ENCODE data around the gene PLPP6. TPM values are rescaled to one million over a fixed set of nuclear protein-coding genes. Genes with fewer than 3 reads are reported as not detected.

The PLPP6 gene
- total and polyA plus RNA-seq, 2 of the 13 experiments (the other 11 are each of a cell fraction or from before 2014, with no cell fraction given): 12.1 to 15.5 TPM

DNA sequence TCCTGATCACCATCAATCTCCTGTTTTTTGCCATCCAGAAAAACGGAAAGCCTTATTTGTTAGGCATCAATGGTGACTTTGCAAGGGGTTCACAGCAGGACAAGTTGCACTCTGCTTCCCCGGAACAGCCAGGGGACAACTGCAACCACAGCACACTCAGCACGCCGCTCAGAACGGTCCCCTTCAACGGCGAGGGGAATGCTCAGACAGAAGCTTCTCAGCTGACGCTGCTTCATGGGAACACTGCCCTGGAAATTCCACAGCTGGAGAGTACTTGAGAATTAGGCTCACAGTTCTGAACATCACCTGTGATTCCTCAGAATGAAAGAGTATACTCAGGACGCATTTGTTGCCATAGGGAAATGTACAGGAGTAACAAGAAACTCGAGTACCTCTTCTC lies 40.1 kb upstream of the PLPP6 start:
- ATAC-seq (no peak), FAIRE-seq (no peak), DNase-seq (ENCODE audit: low spot score) (no peak)
- TF ChIP-seq ARNT (IDR thresholded peaks at IDR 0.05) (no peak), ZNF33A (CRISPR knock-in tag; IDR thresholded peaks at IDR 0.05; ENCODE audit: borderline replicate concordance) (no peak), ZNF614 (CRISPR knock-in tag; IDR thresholded peaks at IDR 0.05; ENCODE audit: borderline replicate concordance) (no peak), POLR2AphosphoS2 (IDR thresholded peaks at IDR 0.05; ENCODE audit: low read depth, low read length) (no peak), SRSF9 (IDR thresholded peaks at IDR 0.05; ENCODE audit: borderline replicate concordance, insufficient read depth, low read depth, low read length, poor library complexity, severe bottlenecking) (no peak), HOXA7 (CRISPR knock-in tag; IDR thresholded peaks at IDR 0.05) (no peak), MIER2 (CRISPR knock-in tag; IDR thresholded peaks at IDR 0.05) (no peak), ZNF713 (CRISPR knock-in tag; IDR thresholded peaks at IDR 0.05) (no peak)
- Histone ChIP-seq H4K20me1 (ENCODE audit: insufficient read depth, low read length) (no peaks in the 10 kb centered on the region), H3K9ac (ENCODE audit: insufficient read depth, low read depth, low read length) (no peak overlapping the region), H3K4me2 (ENCODE audit: low read depth, low read length) (no peak overlapping the region), H3K27me3 (ENCODE audit: control insufficient read depth in 1 of 2, insufficient read depth in 2 of 2, low read length in 2 of 2) (no peaks in the 10 kb centered on the region), H3K36me3 (replicated peaks in 1 of 2; ENCODE audit: control insufficient read depth in 1 of 2, insufficient read depth in 2 of 2, low read length in 2 of 2) (no peaks in the 10 kb centered on the region), H3K27ac (ENCODE audit: extremely low read length, insufficient read depth, low read length) (no peak overlapping the region), H3K4me1 (ENCODE audit: insufficient read depth, low read length) (no peaks in the 10 kb centered on the region), H3K79me2 (ENCODE audit: insufficient read depth, low read length) (no peaks in the 10 kb centered on the region), H2AFZ (ENCODE audit: low read length) (no peak overlapping the region), H3K9me3 (ENCODE audit: low read length) (no peaks in the 10 kb centered on the region), H3K4me3 (replicated peaks in 1 of 3; ENCODE audit: insufficient read depth in 1 of 3, low read depth in 2 of 3, low read length in 3 of 3) (no peak overlapping the region)
- in situ Hi-C loops (cut with HindIII; ENCODE audit: extremely low pct_ligation_motif_present, low pct_unique_long_range_greater_than_20kb): no loop called here
- no TSS peak for BruUV-seq (replicated peaks)
- 80% methylated on average over 9 of the region's 10 CpGs for WGBS (ENCODE audit: low lambda C conversion rate)
- intact Hi-C loops (cut with micrococcal nuclease; ENCODE audit: unreplicated experiment): no loop called here
- POLR2A ChIA-PET: no interaction called here
- CTCF ChIA-PET (ENCODE audit: low intra/inter-chr PET ratio, low total read pairs): no interaction called here

DNA sequence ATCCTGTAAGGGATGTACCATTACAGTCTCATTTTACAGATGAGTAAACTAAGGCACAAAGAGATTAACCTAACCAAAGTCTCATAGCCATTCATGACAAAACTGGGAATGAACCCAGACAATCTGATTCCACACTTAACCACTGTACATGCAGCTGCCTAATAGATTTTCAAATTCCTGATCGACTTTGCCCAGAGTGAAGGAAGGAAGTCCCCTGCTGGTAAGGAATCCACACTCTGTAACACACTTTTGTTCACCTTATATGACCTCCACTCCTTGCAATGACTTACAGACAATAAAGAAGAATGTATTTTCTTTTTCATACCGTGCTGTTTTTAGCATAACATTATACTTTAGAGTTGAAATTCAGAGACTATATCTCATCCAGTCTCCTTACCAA lies 31.3 kb upstream of the PLPP6 start:
- Histone ChIP-seq H3K36me3 (replicated peaks in 1 of 2; ENCODE audit: control insufficient read depth in 1 of 2, insufficient read depth in 2 of 2, low read length in 2 of 2) (no peaks in the 10 kb centered on the region), H2AFZ (ENCODE audit: low read length) (no peak overlapping the region), H3K79me2 (ENCODE audit: insufficient read depth, low read length) (no peaks in the 10 kb centered on the region), H3K4me1 (ENCODE audit: insufficient read depth, low read length) (no peaks in the 10 kb centered on the region), H3K27ac (ENCODE audit: extremely low read length, insufficient read depth, low read length) (no peak overlapping the region), H3K4me3 (replicated peaks in 1 of 3; ENCODE audit: insufficient read depth in 1 of 3, low read depth in 2 of 3, low read length in 3 of 3) (no peak overlapping the region), H3K27me3 (ENCODE audit: control insufficient read depth in 1 of 2, insufficient read depth in 2 of 2, low read length in 2 of 2) (no peaks in the 10 kb centered on the region), H3K9me3 (ENCODE audit: low read length) (no peaks in the 10 kb centered on the region), H3K4me2 (ENCODE audit: low read depth, low read length) (no peak overlapping the region), H3K9ac (ENCODE audit: insufficient read depth, low read depth, low read length) (no peak overlapping the region), H4K20me1 (ENCODE audit: insufficient read depth, low read length) (no peaks in the 10 kb centered on the region)
- BruUV-seq (replicated peaks): no TSS peak
- in situ Hi-C loops (cut with HindIII; ENCODE audit: extremely low pct_ligation_motif_present, low pct_unique_long_range_greater_than_20kb) (loop anchor here (25.0 kb wide), 1 partner anchor 244 kb away; no protein-coding TSS in a partner anchor), intact Hi-C loops (cut with micrococcal nuclease; ENCODE audit: unreplicated experiment) (no loop called here)
- FAIRE-seq: no peak
- 33% methylated on average over 2 of the region's 2 CpGs for WGBS (ENCODE audit: low lambda C conversion rate)
- no peak for DNase-seq (ENCODE audit: low spot score)
- no peak for ATAC-seq
- ChIA-PET POLR2A (no interaction called here), CTCF (ENCODE audit: low intra/inter-chr PET ratio, low total read pairs) (no interaction called here)
- TF ChIP-seq HMGXB4 (CRISPR knock-in tag; IDR thresholded peaks at IDR 0.05; ENCODE audit: borderline replicate concordance in 1 of 2, low read depth in 1 of 2): no peak
- no peak for TF ChIP-seq NFKB2 (CRISPR knock-in tag; IDR thresholded peaks at IDR 0.05; ENCODE audit: borderline replicate concordance)
- TF ChIP-seq RBAK (CRISPR knock-in tag; IDR thresholded peaks at IDR 0.05): no peak
- no peak for TF ChIP-seq TARDBP (CRISPR knock-in tag; IDR thresholded peaks at IDR 0.05)
- TF ChIP-seq ZNF749 (CRISPR knock-in tag; IDR thresholded peaks at IDR 0.05; ENCODE audit: borderline replicate concordance): no peak
- TF ChIP-seq ZFP1 (CRISPR knock-in tag; IDR thresholded peaks at IDR 0.05): no peak
- TF ChIP-seq ZNF672 (CRISPR knock-in tag; IDR thresholded peaks at IDR 0.05): no peak

Data from HepG2 (cell line).